GM15510 (cell line): ENCODE results near the gene TP53.

ENCODE experiments used
- POLR2A ChIP-seq: IDR thresholded peaks from 3 replicates; pipeline ENCODE4 v1.6.1; 2011; ENCODE audit warnings: borderline replicate concordance; ENCODE audit not compliant: insufficient read length; ENCODE audit errors: extremely low read depth

TP53 gene

DNA sequence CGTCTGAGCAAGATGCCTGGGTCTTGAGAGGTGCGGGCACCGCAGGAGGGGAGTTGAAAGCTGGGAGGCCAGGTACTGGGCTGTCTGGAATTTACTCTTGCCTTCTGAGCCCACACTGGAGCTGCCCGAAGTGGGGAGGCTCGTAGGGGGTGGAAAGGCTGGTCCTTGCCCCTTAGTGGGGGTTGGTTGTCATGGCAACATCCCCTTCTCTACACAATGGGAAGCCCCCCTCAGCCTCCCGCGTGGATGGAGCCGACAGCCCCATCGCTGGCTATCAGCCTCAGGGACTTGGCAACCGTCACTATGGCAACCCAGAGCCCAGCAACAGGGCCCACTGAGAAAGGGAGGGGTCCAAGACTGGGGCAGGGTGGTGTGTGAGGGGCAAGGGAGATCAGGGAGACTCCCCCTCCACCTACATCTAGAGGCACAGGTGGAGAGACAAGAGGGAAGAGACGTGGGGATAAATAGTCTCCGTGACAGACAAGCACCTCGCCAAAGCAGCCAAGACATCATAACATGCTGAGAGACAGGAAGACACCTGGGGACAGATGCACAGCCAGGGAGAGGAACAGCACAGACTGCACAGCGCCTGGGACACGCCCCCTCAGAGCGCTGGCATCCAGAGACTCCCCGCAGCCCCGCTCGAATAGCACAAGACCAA, 25.0 kb upstream of the TP53 start:
- no peak for TF ChIP-seq POLR2A

- TF ChIP-seq POLR2A, result no peak
Measured at GRCh38 chr17:7711051-7711755, 23.9 kb upstream of the TP53 start.

- TF ChIP-seq POLR2A, result no peak
Measured at GRCh38 chr17:7710301-7710700, 23.0 kb upstream of the TP53 start.

DNA sequence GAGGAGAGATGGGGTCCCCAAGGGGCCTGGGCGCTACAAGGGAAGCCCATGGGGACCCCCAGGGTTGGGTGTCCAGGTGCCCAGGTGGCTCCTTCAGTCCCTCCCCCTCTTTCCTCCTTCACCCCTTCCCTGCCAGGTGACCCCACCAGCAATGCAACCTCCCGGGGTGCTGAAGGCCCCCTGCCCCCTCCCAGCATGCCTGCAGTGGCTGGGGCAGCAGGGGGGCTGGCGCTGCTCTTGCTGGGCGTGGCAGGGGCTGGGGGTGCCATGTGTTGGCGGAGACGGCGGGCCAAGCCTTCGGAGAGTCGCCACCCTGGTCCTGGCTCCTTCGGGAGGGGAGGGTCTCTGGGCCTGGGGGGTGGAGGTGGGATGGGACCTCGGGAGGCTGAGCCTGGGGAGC, 21.7 kb upstream of the TP53 start:
- no peak for TF ChIP-seq POLR2A

- no peak for TF ChIP-seq POLR2A
Measured at GRCh38 chr17:7707858-7708750, 20.8 kb upstream of the TP53 start.

- TF ChIP-seq POLR2A, result no peak
Measured at GRCh38 chr17:7707446-7707845, 20.2 kb upstream of the TP53 start.

DNA sequence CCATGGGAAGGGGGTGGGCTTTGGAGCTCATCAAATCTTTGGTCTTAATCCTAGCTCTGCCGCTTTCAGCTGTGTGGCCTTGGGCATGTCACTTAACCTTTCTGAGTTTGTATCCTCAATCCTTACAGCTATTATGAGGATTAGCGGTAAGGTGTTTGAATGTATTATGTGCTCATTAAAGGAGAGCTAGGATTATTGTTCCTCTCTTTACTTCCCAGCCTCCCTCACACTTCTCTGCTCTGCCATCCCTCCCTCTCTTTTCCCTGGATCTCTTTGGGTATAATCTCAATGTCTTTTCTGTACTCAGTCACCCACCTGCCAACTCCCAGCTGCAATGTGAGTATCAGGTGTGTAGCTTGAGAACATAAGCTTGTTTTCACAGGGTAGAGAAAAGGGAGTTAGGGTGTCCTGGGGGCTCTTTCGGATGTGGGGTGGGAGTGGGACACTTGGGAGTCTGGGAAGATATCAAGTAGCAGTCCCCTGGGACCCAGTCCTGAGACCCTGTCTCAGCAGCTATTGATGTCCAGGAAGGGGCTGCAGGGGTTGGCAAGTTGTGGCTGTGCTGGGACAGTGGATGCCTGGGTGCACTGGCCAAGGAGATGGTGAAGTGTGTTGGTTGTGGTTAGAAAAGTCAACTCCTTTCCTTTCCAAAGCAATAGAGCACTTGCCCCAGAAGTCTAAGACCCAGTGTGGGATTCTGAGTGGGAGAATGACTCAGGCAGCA, 19.5 kb upstream of the TP53 start:
- no peak for TF ChIP-seq POLR2A

GRCh38 chr17:7705269-7706255, 18.3 kb upstream of the TP53 start:
- no peak for TF ChIP-seq POLR2A

DNA sequence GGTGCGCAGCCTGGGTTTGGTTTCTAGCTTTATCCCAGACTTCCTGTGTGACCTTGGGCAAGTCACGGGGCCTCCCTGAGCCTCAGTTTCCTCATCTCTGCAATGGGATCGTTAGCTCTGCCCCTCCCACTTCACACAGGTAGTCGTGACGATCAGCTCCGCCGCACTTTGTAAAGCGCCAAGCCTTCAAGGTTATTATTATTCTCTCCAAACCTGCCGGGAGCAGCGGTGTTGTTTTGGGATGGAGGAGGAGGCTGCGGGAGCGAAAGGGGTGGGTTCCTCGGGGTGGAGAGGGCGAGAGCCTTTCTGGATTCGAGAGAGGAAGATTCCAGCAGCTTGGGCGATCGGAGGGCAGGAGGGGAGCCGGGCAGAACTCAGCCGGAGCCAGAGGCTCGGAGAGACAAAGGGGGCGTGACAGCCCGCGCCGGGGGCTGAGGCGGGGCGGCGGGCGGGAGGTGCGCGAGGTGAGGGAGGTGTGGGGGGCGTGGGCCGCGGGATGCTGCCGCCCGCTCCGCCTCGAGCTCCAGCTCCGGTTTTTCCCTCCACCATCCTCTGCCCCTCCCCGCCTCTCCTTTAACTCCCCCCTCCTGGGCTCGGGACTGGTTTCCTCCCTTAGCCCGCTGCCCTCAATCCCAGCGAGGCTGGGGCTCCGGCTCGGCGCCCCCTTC, 17.4 kb upstream of the TP53 start, which contains the start of gene EFNB3:
Gene EFNB3 (plus strand): TSS at position 602 of the 668 bp plus-strand sequence. CDS start 397 bp downstream, outside the sequence.
- TF ChIP-seq POLR2A, result no peak

DNA sequence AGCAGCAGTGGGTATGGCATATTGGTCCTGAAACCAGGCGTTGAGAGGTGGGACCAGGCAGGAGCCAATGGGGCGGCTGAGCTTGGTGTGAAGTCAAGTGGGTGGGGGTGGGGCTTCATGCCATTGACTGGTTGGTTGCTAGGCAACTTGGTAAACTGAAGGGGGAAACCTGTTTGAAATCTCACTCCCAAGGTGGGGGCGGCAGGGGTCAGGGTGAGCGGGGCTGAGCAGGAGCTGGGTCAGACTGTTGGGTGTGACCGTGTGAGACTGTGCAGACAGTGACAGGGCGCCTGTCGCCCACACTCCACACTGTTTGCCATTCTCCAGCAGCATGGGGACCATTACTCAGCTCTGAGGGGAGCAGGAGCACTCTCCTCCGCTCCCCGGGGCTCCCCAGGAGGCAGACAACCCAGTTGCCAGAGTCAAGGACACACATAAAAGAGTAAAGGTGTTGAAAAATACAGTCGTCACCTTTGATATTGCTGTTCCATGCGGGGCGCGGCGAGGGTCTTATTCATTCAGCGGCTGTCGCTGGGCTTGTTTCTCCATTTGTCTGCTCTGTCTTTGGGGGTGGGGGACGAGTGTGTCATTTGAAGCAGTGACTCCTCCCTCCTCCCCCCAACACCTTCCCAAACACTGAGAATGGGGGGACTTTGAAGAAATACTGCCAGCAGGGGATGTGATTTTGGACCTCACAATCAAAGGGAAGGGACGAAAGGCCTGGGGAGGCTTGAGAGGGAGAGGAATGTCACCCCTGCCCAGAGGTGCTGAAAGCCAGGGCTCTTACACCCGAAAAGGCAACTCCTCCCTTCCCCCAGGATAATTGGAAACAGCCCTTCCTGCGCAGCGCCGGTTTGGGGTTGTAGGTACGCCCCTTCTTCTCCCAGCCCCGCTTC, 16.5 kb upstream of the TP53 start:
- no peak for TF ChIP-seq POLR2A

GRCh38 chr17:7702776-7703175, 15.5 kb upstream of the TP53 start:
- no peak for TF ChIP-seq POLR2A

DNA sequence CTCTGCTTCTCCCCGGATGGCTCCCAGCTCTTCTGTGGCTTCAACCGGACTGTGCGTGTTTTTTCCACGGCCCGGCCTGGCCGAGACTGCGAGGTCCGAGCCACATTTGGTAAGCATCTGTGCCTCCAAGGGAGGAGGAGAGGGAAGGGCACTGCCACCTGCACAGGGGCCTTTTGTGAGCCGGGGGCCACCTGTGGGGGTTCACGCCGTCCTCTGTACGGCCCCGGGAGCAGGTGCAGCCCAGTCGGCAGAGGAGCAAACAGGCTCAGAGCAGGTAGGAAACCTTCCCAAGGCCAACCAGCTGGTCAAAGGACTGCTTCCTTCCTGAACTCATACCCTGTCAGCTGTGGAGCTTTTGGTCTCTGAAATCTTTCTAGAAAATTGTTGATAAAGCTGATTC, 14.4 kb upstream of the TP53 start:
- no peak for TF ChIP-seq POLR2A
